CD4-positive, alpha-beta T cell treated with Interleukin-17A for 1 hour (primary cell): ENCODE data around the gene HSDL1.

Experiments
- DNase-seq: peaks from one replicate; pipeline ENCODE4 v3.0.0-alpha.2; 2020

HSDL1 gene

GRCh38 chr16:84104231-84104630, 40.7 kb downstream of the HSDL1 start:
- no peak for DNase-seq

GRCh38 chr16:84103678-84104077, 41.3 kb downstream of the HSDL1 start:
- DNase-seq, result no peak

- no peak for DNase-seq
Measured at GRCh38 chr16:84098939-84099338, 46.0 kb downstream of the HSDL1 start.

- DNase-seq, result no peak
Measured at GRCh38 chr16:84096447-84097005, 48.5 kb downstream of the HSDL1 start.

GRCh38 chr16:84095466-84095865, 49.5 kb downstream of the HSDL1 start:
- DNase-seq, result no peak

GRCh38 chr16:84093879-84094270, 51.1 kb downstream of the HSDL1 start:
- DNase-seq, result no peak

- DNase-seq, result no peak
Measured at GRCh38 chr16:84093120-84093878, 51.7 kb downstream of the HSDL1 start.

- DNase-seq, result no peak
Measured at GRCh38 chr16:84091460-84091859, 53.5 kb downstream of the HSDL1 start.

- no peak for DNase-seq
Measured at GRCh38 chr16:84090211-84090610, 54.8 kb downstream of the HSDL1 start.

- DNase-seq, result peak; percentile 36
Measured at GRCh38 chr16:84088695-84089395, 56.1 kb downstream of the HSDL1 start.

GRCh38 chr16:84087466-84088151, 57.4 kb downstream of the HSDL1 start:
- DNase-seq, result no peak

- DNase-seq, result no peak
Measured at GRCh38 chr16:84087001-84087400, 58.0 kb downstream of the HSDL1 start.

- DNase-seq, result no peak
Measured at GRCh38 chr16:84086341-84086740, 58.6 kb downstream of the HSDL1 start.

GRCh38 chr16:84085773-84086172, 59.2 kb downstream of the HSDL1 start:
- no peak for DNase-seq

- no peak for DNase-seq
Measured at GRCh38 chr16:84085271-84085667, 59.7 kb downstream of the HSDL1 start.

GRCh38 chr16:84084570-84085270, 60.3 kb downstream of the HSDL1 start:
- DNase-seq, result peak; percentile 78

- DNase-seq, result no peak
Measured at GRCh38 chr16:84082835-84083569, 62.0 kb downstream of the HSDL1 start.

- DNase-seq, result no peak
Measured at GRCh38 chr16:84082110-84082509, 62.9 kb downstream of the HSDL1 start.

- DNase-seq, result no peak
Measured at GRCh38 chr16:84081446-84081989, 63.5 kb downstream of the HSDL1 start.

- no peak for DNase-seq
Measured at GRCh38 chr16:84080813-84081212, 64.2 kb downstream of the HSDL1 start.

GRCh38 chr16:84080378-84080777, 64.6 kb downstream of the HSDL1 start:
- DNase-seq, result no peak

- DNase-seq, result no peak
Measured at GRCh38 chr16:84079664-84080063, 65.3 kb downstream of the HSDL1 start.
